Esophagus squamous epithelium (tissue), 4 donors: ENCODE measurements around the gene RBCK1.

Experiments used
- POLR2A ChIP-seq, 4 donors: fragments of 450-650 bp; IDR thresholded peaks; one replicate each; pipeline ENCODE4 v1.6.1; 2017; ENCODE audit warnings: antibody characterized with exemption in 4 of 4, mild to moderate bottlenecking in 4 of 4, moderate library complexity in 3 of 4
- TF ChIP-seq, protein P1 (sequence below), 6 experiments: fragments of 450-650 bp in 4 of 6; fragments of 200-600 bp in 2 of 6; sonication (generic) in 2 of 6; IDR thresholded peaks; one replicate each; pipeline ENCODE4 v1.5.1; 2016 to 2019; ENCODE audit warnings: antibody characterized with exemption in 6 of 6, mild to moderate bottlenecking in 4 of 6, moderate library complexity in 4 of 6

- TF ChIP-seq, protein P1, sequence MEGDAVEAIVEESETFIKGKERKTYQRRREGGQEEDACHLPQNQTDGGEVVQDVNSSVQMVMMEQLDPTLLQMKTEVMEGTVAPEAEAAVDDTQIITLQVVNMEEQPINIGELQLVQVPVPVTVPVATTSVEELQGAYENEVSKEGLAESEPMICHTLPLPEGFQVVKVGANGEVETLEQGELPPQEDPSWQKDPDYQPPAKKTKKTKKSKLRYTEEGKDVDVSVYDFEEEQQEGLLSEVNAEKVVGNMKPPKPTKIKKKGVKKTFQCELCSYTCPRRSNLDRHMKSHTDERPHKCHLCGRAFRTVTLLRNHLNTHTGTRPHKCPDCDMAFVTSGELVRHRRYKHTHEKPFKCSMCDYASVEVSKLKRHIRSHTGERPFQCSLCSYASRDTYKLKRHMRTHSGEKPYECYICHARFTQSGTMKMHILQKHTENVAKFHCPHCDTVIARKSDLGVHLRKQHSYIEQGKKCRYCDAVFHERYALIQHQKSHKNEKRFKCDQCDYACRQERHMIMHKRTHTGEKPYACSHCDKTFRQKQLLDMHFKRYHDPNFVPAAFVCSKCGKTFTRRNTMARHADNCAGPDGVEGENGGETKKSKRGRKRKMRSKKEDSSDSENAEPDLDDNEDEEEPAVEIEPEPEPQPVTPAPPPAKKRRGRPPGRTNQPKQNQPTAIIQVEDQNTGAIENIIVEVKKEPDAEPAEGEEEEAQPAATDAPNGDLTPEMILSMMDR (IDR thresholded peaks at IDR 0.05) = no peak
- TF ChIP-seq POLR2A (IDR thresholded peaks at IDR 0.05) = peak in 2 of 4 donors; percentile 26 to 39
Measured at GRCh38 chr20:407953-408842, at the start of gene RBCK1.
